DOHH2 (cell line): ENCODE data around the gene ERO1B.

ENCODE experiments used
- H3F3A ChIP-seq: fragments of 200-600 bp; sonication (generic), shearing (Covaris generic); 2 replicates; pipeline ENCODE4 v1.6.0; 2016; ENCODE audit warnings: antibody characterized with exemption, mild to moderate bottlenecking; ENCODE audit not compliant: control insufficient read depth, insufficient read depth
- H3K27ac ChIP-seq: fragments of 200-600 bp; sonication (generic); 2 replicates; pipeline ENCODE4 v1.5.1; 2014; ENCODE audit warnings: low read depth, mild to moderate bottlenecking, low read length, moderate library complexity
- H3K27me3 ChIP-seq: fragments of 200-600 bp; sonication (generic); 2 replicates; pipeline ENCODE4 v1.6.1; 2014; ENCODE audit warnings: mild to moderate bottlenecking, low read length, mixed read lengths; ENCODE audit not compliant: control insufficient read depth
- H3K36me3 ChIP-seq: fragments of 200-600 bp; sonication (generic); 2 replicates; pipeline ENCODE4 v1.6.1; 2014; ENCODE audit warnings: mild to moderate bottlenecking, low read length, moderate library complexity, mixed read lengths; ENCODE audit not compliant: control insufficient read depth
- H3K4me1 ChIP-seq: fragments of 200-600 bp; sonication (generic); 2 replicates; pipeline ENCODE4 v1.6.1; 2014; ENCODE audit warnings: mild to moderate bottlenecking, low read length, mixed read lengths; ENCODE audit not compliant: control insufficient read depth
- H3K4me2 ChIP-seq: fragments of 200-600 bp; sonication (generic); 2 replicates; pipeline ENCODE4 v1.6.0; 2014; ENCODE audit warnings: mild to moderate bottlenecking, low read length, moderate library complexity
- H3K4me3 ChIP-seq: fragments of 200-600 bp; sonication (generic); 2 replicates; pipeline ENCODE4 v1.5.1; 2014; ENCODE audit warnings: mild to moderate bottlenecking, low read length, mixed read lengths
- H3K79me2 ChIP-seq: fragments of 200-600 bp; sonication (generic); 2 replicates; pipeline ENCODE4 v1.6.1; 2014; ENCODE audit warnings: mild to moderate bottlenecking, low read length, mixed read lengths; ENCODE audit not compliant: control insufficient read depth
- H3K9me2 ChIP-seq: fragments of 200-600 bp; sonication (generic); replicated peaks from 2 replicates; pipeline ENCODE4 v1.6.1; 2014; ENCODE audit warnings: mild to moderate bottlenecking, low read length, mixed read lengths; ENCODE audit not compliant: control insufficient read depth
- H3K9me3 ChIP-seq: fragments of 200-600 bp; sonication (generic); 2 replicates; pipeline ENCODE4 v1.6.1; 2014; ENCODE audit warnings: antibody characterized with exemption, low read length, mixed read lengths; ENCODE audit not compliant: control insufficient read depth, insufficient read depth
- H4K20me1 ChIP-seq: fragments of 200-600 bp; sonication (generic); 2 replicates; pipeline ENCODE4 v1.6.0; 2014; ENCODE audit warnings: low read depth, mild to moderate bottlenecking, antibody characterized with exemption, low read length, moderate library complexity; ENCODE audit not compliant: control insufficient read depth, insufficient read depth
- CTCF ChIP-seq: fragments of 200-600 bp; sonication (generic); IDR thresholded peaks from one replicate; pipeline ENCODE4 v1.5.1; 2014; ENCODE audit warnings: antibody characterized with exemption, mild to moderate bottlenecking, low read depth, low read length; ENCODE audit not compliant: poor library complexity, severe bottlenecking
- EZH2phosphoT487 ChIP-seq: fragments of 200-600 bp; sonication (generic); IDR thresholded peaks from 2 replicates; pipeline ENCODE4 v1.6.1; 2017; ENCODE audit warnings: borderline replicate concordance, mild to moderate bottlenecking, antibody characterized with exemption, low read length, moderate library complexity, mixed read lengths

ERO1B gene

GRCh38 chr1:236204656-236205055, 77.1 kb downstream of the ERO1B start:
- no peaks in the 10 kb centered on the region for H4K20me1 ChIP-seq
- H3K27me3 ChIP-seq = no peaks in the 10 kb centered on the region
- H3K36me3 ChIP-seq = peaks cover 5% of the 10 kb centered on the region
- no peaks in the 10 kb centered on the region for H3F3A ChIP-seq
- no peaks in the 10 kb centered on the region for H3K4me1 ChIP-seq
- H3K9me3 ChIP-seq = no peaks in the 10 kb centered on the region
- H3K4me2 ChIP-seq = no peak overlapping the region
- no peaks in the 10 kb centered on the region for H3K79me2 ChIP-seq
- TF ChIP-seq EZH2phosphoT487 = no peak
- TF ChIP-seq CTCF = no peak
- no peak overlapping the region for H3K4me3 ChIP-seq
- no peaks in the 10 kb centered on the region for H3K9me2 ChIP-seq
- H3K27ac ChIP-seq = no peak overlapping the region

- no peak overlapping the region for H3K4me2 ChIP-seq
- TF ChIP-seq CTCF (no peak), EZH2phosphoT487 (no peak)
- no peaks in the 10 kb centered on the region for H3K4me1 ChIP-seq
- H3F3A ChIP-seq = no peaks in the 10 kb centered on the region
- no peaks in the 10 kb centered on the region for H3K79me2 ChIP-seq
- no peak overlapping the region for H3K27ac ChIP-seq
- H3K9me3 ChIP-seq = no peaks in the 10 kb centered on the region
- H3K4me3 ChIP-seq = no peak overlapping the region
- H3K36me3 ChIP-seq = peaks cover 5% of the 10 kb centered on the region
- H3K9me2 ChIP-seq = no peaks in the 10 kb centered on the region
- H3K27me3 ChIP-seq = no peaks in the 10 kb centered on the region
- H4K20me1 ChIP-seq = no peaks in the 10 kb centered on the region
Observed at GRCh38 chr1:236204039-236204438, 77.7 kb downstream of the ERO1B start.

GRCh38 chr1:236201786-236202185, 80.0 kb downstream of the ERO1B start:
- H4K20me1 ChIP-seq = no peaks in the 10 kb centered on the region
- no peak overlapping the region for H3K27ac ChIP-seq
- H3K9me3 ChIP-seq = no peaks in the 10 kb centered on the region
- H3K79me2 ChIP-seq = no peaks in the 10 kb centered on the region
- no peaks in the 10 kb centered on the region for H3K27me3 ChIP-seq
- no peaks in the 10 kb centered on the region for H3F3A ChIP-seq
- no peak overlapping the region for H3K4me3 ChIP-seq
- TF ChIP-seq CTCF = no peak
- no peak for TF ChIP-seq EZH2phosphoT487
- no peaks in the 10 kb centered on the region for H3K9me2 ChIP-seq
- no peaks in the 10 kb centered on the region for H3K4me1 ChIP-seq
- peaks cover 5% of the 10 kb centered on the region for H3K36me3 ChIP-seq
- no peak overlapping the region for H3K4me2 ChIP-seq

- H3K4me2 ChIP-seq = no peak overlapping the region
- H3K9me3 ChIP-seq = no peaks in the 10 kb centered on the region
- no peak overlapping the region for H3K27ac ChIP-seq
- H3K9me2 ChIP-seq = no peaks in the 10 kb centered on the region
- H3K4me3 ChIP-seq = no peak overlapping the region
- H3K27me3 ChIP-seq = no peaks in the 10 kb centered on the region
- peaks cover 5% of the 10 kb centered on the region; the same call in 1 of the 2 replicates for H3K36me3 ChIP-seq
- H4K20me1 ChIP-seq = no peaks in the 10 kb centered on the region
- no peaks in the 10 kb centered on the region for H3K79me2 ChIP-seq
- TF ChIP-seq CTCF (no peak), EZH2phosphoT487 (no peak)
- no peaks in the 10 kb centered on the region for H3K4me1 ChIP-seq
- no peaks in the 10 kb centered on the region for H3F3A ChIP-seq
Observed at GRCh38 chr1:236200925-236201324, 80.8 kb downstream of the ERO1B start.
